ENCODE data around the gene AMBRA1. TPM values are rescaled to one million over a fixed set of nuclear protein-coding genes. Genes with fewer than 3 reads are reported as not detected.

AMBRA1 gene
- polyA plus RNA-seq, 1 experiment: 12.8 TPM

- no peak for DNase-seq (ENCODE audit: low read depth)
- ChIA-PET POLR2A (no interaction called here), CTCF (interaction anchor here (1.1 to 2.1 kb wide), 4 partner anchors 9 to 162 kb away, joined by 3 to 8 read pairs (median 3); partner anchors contain the start of gene CHRM4)
- no peak for TF ChIP-seq CTCF (IDR thresholded peaks at IDR 0.05; ENCODE audit: insufficient read depth, low read depth, low read length)
- Histone ChIP-seq H3K4me3 (ENCODE audit: low read depth, low read length) (no peak overlapping the region), H3K36me3 (ENCODE audit: control insufficient read depth, insufficient read depth, low read length) (no peaks in the 10 kb centered on the region), H3K27me3 (ENCODE audit: control insufficient read depth, insufficient read depth, low read length) (no peaks in the 10 kb centered on the region)
These were observed 40.0 kb downstream of the AMBRA1 start for GRCh38 chr11:46553814-46554212.

GRCh38 chr11:46551261-46551660 lies 42.6 kb downstream of the AMBRA1 start:
- no peaks in the 10 kb centered on the region for H3K36me3 ChIP-seq (ENCODE audit: control insufficient read depth, insufficient read depth, low read length)
- no peak for TF ChIP-seq CTCF (IDR thresholded peaks at IDR 0.05; ENCODE audit: insufficient read depth, low read depth, low read length)
- CTCF ChIA-PET: interaction anchor here (0.7 kb wide), 1 partner anchor 13 kb away, joined by 3 read pairs; no protein-coding TSS in a partner anchor
- POLR2A ChIA-PET: interaction anchor here (0.7 kb wide), 1 partner anchor 123 kb away, joined by 3 read pairs; no protein-coding TSS in a partner anchor
- no peak overlapping the region for H3K4me3 ChIP-seq (ENCODE audit: low read depth, low read length)
- no peak for DNase-seq (ENCODE audit: low read depth)
- H3K27me3 ChIP-seq (ENCODE audit: control insufficient read depth, insufficient read depth, low read length): no peaks in the 10 kb centered on the region

- ChIA-PET CTCF (interaction anchor here (0.9 to 4.2 kb wide), 4 partner anchors 9 to 196 kb away, joined by 3 to 21 read pairs (median 4); no protein-coding TSS in a partner anchor), POLR2A (no interaction called here)
- TF ChIP-seq CTCF (IDR thresholded peaks at IDR 0.05; ENCODE audit: insufficient read depth, low read depth, low read length): no peak
- H3K27me3 ChIP-seq (ENCODE audit: control insufficient read depth, insufficient read depth, low read length): no peaks in the 10 kb centered on the region
- no peak overlapping the region for H3K4me3 ChIP-seq (ENCODE audit: low read depth, low read length)
- H3K36me3 ChIP-seq (ENCODE audit: control insufficient read depth, insufficient read depth, low read length): peaks cover 12% of the 10 kb centered on the region
- no peak for DNase-seq (ENCODE audit: low read depth)
These were observed 46.2 kb downstream of the AMBRA1 start for GRCh38 chr11:46547579-46547978.

- CTCF ChIA-PET: interaction anchor here (9.4 kb wide), 1 partner anchor 154 kb away, joined by 81 read pairs; the partner anchor contains the start of gene CHRM4
- no peak for TF ChIP-seq CTCF (IDR thresholded peaks at IDR 0.05; ENCODE audit: insufficient read depth, low read depth, low read length)
- no peak for DNase-seq (ENCODE audit: low read depth)
- no peaks in the 10 kb centered on the region for H3K27me3 ChIP-seq (ENCODE audit: control insufficient read depth, insufficient read depth, low read length)
- POLR2A ChIA-PET: no interaction called here
- H3K4me3 ChIP-seq (ENCODE audit: low read depth, low read length): no peak overlapping the region
- peaks cover 21% of the 10 kb centered on the region for H3K36me3 ChIP-seq (ENCODE audit: control insufficient read depth, insufficient read depth, low read length)
These were observed 50.3 kb downstream of the AMBRA1 start for GRCh38 chr11:46543564-46543963.

- Histone ChIP-seq H3K4me3 (ENCODE audit: low read depth, low read length) (no peak overlapping the region), H3K36me3 (ENCODE audit: control insufficient read depth, insufficient read depth, low read length) (peaks cover 21% of the 10 kb centered on the region), H3K27me3 (ENCODE audit: control insufficient read depth, insufficient read depth, low read length) (no peaks in the 10 kb centered on the region)
- no peak for TF ChIP-seq CTCF (IDR thresholded peaks at IDR 0.05; ENCODE audit: insufficient read depth, low read depth, low read length)
- ChIA-PET CTCF (interaction anchor here (3.0 to 9.4 kb wide), 2 partner anchors 13 to 152 kb away, joined by 9 to 81 read pairs; partner anchors contain the start of gene CHRM4), POLR2A (no interaction called here)
- no peak for DNase-seq (ENCODE audit: low read depth)
These were observed 52.0 kb downstream of the AMBRA1 start for GRCh38 chr11:46541593-46542371.

Data from BJ (cell line).